ENCODE results near the gene FPR2. TPM values are rescaled to one million over a fixed set of nuclear protein-coding genes. Genes with fewer than 3 reads are reported as not detected.
"Not testable (repeated sequence)": the region's sequence is repeated elsewhere in the genome, so short reads cannot be mapped to it uniquely, and the experiment has no call there.

The FPR2 gene
- total RNA-seq, 1 experiment from 2014 or later, result 8.4 TPM

DNA sequence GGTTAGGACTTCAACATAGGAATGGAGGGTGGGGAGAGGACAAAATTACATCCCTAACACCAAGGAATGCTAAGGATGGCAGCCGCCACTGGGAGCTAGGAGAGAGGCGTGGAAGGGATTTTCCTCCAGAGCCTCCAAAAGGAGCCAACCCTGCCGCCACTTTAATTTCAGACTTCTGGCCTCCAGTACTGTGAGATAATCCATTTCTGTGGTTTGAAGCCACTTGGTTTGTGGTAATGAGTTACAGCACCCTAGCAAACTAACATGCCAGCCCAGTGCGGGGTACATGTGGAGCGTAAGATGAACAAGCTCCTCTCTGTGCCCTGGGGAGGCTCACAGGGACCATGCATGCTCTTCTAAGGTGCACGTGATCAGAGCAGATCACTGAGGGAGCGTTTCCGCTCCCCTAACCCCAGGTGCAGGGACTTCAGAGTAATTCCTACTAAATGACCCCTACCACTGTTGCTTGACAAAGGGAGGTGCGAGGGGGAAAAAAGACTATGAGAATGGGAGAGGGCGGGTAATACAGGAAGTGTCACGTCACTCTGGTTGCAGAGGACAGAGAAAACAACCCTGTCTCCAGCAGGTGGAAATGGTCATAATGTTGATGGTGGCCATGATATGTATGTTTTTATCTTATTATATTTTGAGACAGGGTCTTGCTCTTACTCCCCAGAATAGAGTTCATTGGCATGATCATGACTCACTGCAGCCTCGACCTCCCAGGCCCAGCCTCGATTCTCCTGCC lies 21.3 kb upstream of the FPR2 start:
- peak; percentile 85 for DNase-seq (ENCODE audit: low read depth)

- no peak for DNase-seq (ENCODE audit: low read depth)
Measured at GRCh38 chr19:51740356-51740755, 20.6 kb upstream of the FPR2 start.

DNA sequence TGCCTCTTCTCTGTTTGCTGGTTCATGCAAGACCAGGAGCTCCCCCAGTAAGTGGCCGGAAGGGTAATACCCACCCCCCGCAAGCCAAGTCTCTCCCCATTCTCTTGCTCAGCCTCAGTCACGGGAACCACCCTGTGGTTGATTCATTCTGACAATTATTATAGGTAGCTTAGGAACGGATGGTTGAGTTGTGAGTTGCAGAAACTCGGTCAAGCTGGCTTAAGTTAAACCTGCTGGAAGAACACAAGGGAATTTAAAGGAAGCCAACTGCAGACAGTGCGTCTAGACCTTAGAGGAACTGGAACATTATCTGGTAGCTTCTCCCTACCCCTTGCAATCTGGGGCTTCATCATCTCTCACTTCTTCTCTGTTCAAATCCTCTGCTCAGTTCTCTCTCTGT lies 18.2 kb upstream of the FPR2 start:
- DNase-seq (ENCODE audit: low read depth), result peak; percentile 98

GRCh38 chr19:51743405-51743804 lies 17.6 kb upstream of the FPR2 start:
- DNase-seq (ENCODE audit: low read depth), result peak; percentile 89

DNA sequence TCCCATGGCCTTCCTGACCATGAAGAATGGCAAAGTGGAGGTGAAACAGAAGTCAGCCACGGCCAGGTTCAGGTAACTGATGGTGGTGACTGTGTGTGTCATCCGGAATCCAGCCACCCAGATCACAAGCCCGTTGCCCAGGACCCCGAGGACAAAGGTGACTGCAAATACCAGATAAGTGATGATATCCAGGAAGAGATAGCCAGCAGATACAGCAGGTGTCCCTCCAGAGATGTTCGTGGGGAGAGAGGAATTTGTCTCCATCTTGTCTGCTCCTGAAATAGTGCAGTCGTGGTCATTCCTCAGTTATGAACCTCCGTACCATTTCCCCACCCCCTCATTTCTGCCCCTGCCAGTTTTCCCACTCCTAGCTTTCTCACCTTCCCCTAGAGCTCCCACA lies 14.2 kb upstream of the FPR2 start:
- DNase-seq (ENCODE audit: low read depth), result no peak

GRCh38 chr19:51749979-51750378 lies 11.0 kb upstream of the FPR2 start:
- DNase-seq (ENCODE audit: low read depth), result peak; percentile 96

GRCh38 chr19:51750400-51751094 lies 10.4 kb upstream of the FPR2 start:
- peak; percentile 96 for DNase-seq (ENCODE audit: low read depth)

DNA sequence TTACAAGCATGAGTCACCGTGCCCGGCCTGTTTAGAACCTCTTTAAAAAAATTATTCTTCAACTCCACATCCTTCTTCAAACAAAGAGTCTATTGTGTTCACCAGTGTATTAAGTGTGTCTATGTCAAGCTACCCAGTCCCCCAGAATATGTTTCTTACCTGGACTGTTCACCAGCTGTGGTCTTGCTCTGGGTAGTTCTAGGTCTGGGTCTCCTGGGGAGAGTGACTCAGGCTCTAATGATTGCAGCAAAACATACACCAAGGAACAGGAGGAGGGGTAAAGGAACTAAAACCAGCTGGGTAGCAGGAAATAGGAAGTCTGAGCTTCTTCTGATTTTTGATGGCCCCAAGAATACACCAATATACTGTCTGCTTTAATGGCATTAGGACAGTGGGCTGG lies 9.3 kb upstream of the FPR2 start, which contains the start of gene FPR1:
TSS of gene FPR1 (minus strand) at position 224 of the 400 bp plus-strand sequence. CDS start 4,884 bp downstream, outside the sequence.
- peak; percentile 94 for DNase-seq (ENCODE audit: low read depth)

DNA sequence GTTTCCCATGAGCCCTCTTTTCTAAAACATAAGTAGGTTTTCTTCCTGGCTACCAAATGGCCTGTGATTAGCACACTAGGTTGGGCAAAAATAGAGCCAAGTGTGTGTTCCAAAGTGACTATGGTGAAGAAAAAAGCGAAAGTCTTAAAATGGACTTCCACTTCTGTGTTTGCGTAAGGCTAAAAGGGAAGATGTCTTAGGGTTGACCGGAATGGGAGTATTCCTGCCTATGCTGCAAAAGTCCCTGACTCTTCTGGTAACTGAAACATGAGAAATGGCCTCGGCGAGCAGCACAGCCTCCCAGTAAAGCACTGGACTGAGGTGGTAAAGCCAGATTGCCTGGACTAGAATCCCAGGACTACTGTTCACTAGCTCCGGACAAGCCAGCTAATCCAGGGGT lies 6.9 kb upstream of the FPR2 start:
- DNase-seq (ENCODE audit: low read depth), result no peak

- DNase-seq (ENCODE audit: low read depth), result no peak
Measured at GRCh38 chr19:51754770-51755169, 6.2 kb upstream of the FPR2 start.

DNA sequence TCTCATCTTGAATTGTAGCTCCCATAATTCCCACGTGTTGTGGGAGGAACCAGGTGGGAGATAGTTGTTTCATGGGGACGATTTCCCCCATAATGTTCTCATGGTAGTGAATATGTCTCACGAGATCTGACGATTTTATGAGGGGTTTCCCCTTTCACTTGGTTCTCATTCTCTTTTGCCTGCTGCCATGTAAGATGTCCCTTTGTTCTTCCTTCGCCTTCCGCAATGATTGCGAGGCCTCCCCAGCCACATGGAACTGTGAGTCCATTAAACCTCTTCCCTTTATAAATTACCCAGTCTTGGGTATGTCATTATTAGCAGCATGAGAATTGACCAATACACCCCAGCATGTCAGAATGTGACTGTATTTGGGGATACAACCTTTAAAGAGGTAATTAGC lies 5.4 kb upstream of the FPR2 start:
- DNase-seq (ENCODE audit: low read depth), result no peak

DNA sequence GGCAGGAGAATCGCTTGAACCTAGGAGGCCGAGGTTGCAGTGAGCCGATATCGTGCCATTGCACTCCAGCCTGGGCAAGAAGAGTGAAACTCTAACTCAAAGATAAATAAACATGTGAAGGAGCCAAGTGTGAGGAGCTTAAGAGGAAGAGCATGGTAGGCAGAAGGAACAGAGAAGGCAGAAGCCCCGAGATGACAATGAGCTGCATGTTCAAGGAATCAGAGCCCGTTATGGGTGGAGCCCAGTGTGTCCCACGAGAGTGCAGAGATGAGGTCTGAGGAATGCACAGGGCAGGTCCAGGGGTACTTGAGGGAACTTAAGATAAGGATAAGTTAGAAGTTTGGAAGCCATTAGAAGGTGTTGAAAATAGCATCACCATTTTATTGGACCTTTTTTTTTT lies 716 bp downstream of the FPR2 start:
- no peak for DNase-seq (ENCODE audit: low read depth)

DNA sequence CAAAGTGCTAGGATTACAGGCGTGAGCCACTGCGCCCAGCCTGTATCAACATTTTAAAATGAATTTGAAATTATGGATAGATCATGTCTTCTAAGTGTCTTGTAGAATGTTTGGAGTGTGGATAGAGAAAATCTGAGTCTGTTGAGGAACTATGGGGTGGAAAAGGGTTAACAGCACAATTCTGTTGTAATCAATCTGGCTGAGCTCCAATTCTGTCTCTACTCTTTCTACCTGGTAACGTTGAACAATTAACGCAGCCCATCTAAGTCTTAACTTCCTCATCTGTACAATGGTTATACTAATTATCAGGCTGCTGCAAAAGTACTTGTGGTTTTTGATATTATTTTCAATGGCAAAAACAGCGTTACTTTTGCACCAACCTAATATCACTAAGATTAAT lies 4.1 kb downstream of the FPR2 start:
- no peak for DNase-seq (ENCODE audit: low read depth)

- DNase-seq (ENCODE audit: low read depth), result no peak
Measured at GRCh38 chr19:51766461-51766860, 5.5 kb downstream of the FPR2 start.

GRCh38 chr19:51771376-51772130 lies 10.6 kb downstream of the FPR2 start:
- DNase-seq (ENCODE audit: low read depth), result peak; percentile 60

GRCh38 chr19:51772977-51773376 lies 12.0 kb downstream of the FPR2 start:
- DNase-seq (ENCODE audit: low read depth), result peak; percentile 40

DNA sequence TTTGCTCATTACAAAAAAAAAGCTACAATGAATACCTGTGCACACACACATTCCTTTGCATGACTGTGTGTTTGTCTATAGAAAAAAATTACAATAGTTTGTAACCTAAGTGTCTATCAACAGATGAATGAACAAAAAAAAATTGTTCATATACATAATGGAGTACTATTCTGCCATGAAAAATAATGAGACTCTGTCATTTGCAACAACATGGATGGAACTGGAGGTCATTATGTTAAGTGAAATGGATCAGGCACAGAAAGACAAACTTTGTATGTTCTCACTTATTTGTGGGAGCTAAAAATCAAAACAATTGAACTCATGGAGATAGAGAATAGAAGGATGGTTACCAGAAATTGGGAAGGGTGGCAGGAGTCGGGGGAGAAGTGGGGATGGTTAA lies 15.6 kb downstream of the FPR2 start:
- DNase-seq (ENCODE audit: low read depth), result not testable (repeated sequence)

- DNase-seq (ENCODE audit: low read depth), result peak; percentile 89
Measured at GRCh38 chr19:51777570-51778462, 16.8 kb downstream of the FPR2 start.

- DNase-seq (ENCODE audit: low read depth), result no peak
Measured at GRCh38 chr19:51779181-51779580, 18.2 kb downstream of the FPR2 start.

- no peak for DNase-seq (ENCODE audit: low read depth)
Measured at GRCh38 chr19:51779703-51780102, 18.7 kb downstream of the FPR2 start.

GRCh38 chr19:51780270-51780669 lies 19.3 kb downstream of the FPR2 start:
- DNase-seq (ENCODE audit: low read depth), result no peak

DNA sequence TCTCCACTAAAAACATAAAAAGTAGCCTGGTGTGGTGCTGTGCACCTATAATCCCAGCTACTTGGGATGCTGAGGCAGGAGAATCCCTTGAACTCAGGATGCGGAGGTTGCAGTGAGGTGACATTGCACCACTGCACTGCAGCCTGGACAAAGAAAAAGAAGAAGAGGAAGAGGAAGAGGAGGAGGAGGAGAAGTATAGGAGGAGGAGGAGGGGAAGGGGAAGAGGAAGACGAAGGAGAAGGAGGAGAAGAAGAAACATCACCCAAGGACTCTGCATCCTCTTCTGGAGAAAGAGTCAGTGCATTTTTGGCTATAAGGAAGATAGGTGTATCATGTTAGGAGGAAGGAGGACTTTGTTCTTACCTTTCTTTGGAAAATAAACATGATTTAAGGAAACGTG lies 21.0 kb downstream of the FPR2 start:
- no peak for DNase-seq (ENCODE audit: low read depth)

All from RPMI7951 (cell line).